Gastroesophageal sphincter (tissue), 4 donors: ENCODE measurements around the gene EPHX1. TPM values are rescaled to one million over a fixed set of nuclear protein-coding genes. Genes with fewer than 3 reads are reported as not detected.

Experiments
- ATAC-seq: fragments of 150-250 bp; one replicate; pipeline ENCODE4 v1.9.1; 2016; ENCODE audit warnings: mild to moderate bottlenecking, moderate library complexity
- H3K27ac ChIP-seq, 4 donors: fragments of 200-600 bp; sonication (generic) in 3 of 4; 1 replicate in 3 of 4; 2 replicates in 1 of 4; pipeline ENCODE4 v1.5.1; 2016 to 2019
- H3K27me3 ChIP-seq: fragments of 200-600 bp; sonication (generic); one replicate; pipeline ENCODE4 v1.5.1; 2019
- H3K36me3 ChIP-seq, 2 donors: fragments of 200-600 bp; sonication (generic); one replicate each; pipeline ENCODE4 v1.5.1; 2019; ENCODE audit warnings: control low read depth in 1 of 2
- H3K4me1 ChIP-seq, 3 donors: fragments of 200-600 bp; sonication (generic); 1 replicate in 2 of 3; 2 replicates in 1 of 3; pipeline ENCODE4 v1.5.1; 2016 to 2019; ENCODE audit warnings: control low read depth in 2 of 3
- H3K4me3 ChIP-seq, 2 donors: fragments of 200-600 bp; sonication (generic); one replicate each; pipeline ENCODE4 v1.5.1; 2019; ENCODE audit warnings: mild to moderate bottlenecking in 1 of 2, moderate library complexity in 1 of 2
- H3K9me3 ChIP-seq, 3 donors: fragments of 200-600 bp; sonication (generic); one replicate each; pipeline ENCODE4 v1.5.1; 2017 to 2019; ENCODE audit warnings: control low read depth in 2 of 3
- EP300 ChIP-seq: sonication (generic); formaldehyde crosslinking; IDR thresholded peaks from one replicate; pipeline ENCODE4 v1.6.1; 2017; ENCODE audit warnings: antibody characterized with exemption, mild to moderate bottlenecking
- POLR2A ChIP-seq, 2 donors: fragments of 450-650 bp; IDR thresholded peaks; one replicate each; pipeline ENCODE4 v1.6.1; 2017; ENCODE audit warnings: antibody characterized with exemption in 2 of 2, mild to moderate bottlenecking in 2 of 2, moderate library complexity in 1 of 2
- POLR2AphosphoS5 ChIP-seq: sonication (generic); formaldehyde crosslinking; IDR thresholded peaks from one replicate; pipeline ENCODE4 v1.6.1; 2017; ENCODE audit warnings: antibody characterized with exemption
- WGBS, 2 donors: methylation state at CpG; one replicate each; pipeline ENCODE4 v1.1.5; 2018; ENCODE audit warnings: low coverage in 1 of 2; 5-methylcytosine and 5-hydroxymethylcytosine counted together
- total RNA-seq, 4 donors: library from RNA; depleted of rRNA; stranded (reverse); fragments of >200 nt; gene quantifications; one replicate each; pipeline ENCODE4 v1.1.0, GENCODE V29; 2016
- TF ChIP-seq, protein P1 (sequence below), 4 experiments: fragments of 200-600 bp in 2 of 4; fragments of 450-650 bp in 2 of 4; sonication (generic) in 1 of 4; IDR thresholded peaks; one replicate each; pipeline ENCODE4 v1.5.1; 2017 to 2019; ENCODE audit warnings: antibody characterized with exemption in 4 of 4, mild to moderate bottlenecking in 2 of 4, moderate library complexity in 2 of 4

EPHX1 gene
- total RNA-seq, 4 donors from 2014 or later, result 74.0 to 133 (median 101) TPM

DNA sequence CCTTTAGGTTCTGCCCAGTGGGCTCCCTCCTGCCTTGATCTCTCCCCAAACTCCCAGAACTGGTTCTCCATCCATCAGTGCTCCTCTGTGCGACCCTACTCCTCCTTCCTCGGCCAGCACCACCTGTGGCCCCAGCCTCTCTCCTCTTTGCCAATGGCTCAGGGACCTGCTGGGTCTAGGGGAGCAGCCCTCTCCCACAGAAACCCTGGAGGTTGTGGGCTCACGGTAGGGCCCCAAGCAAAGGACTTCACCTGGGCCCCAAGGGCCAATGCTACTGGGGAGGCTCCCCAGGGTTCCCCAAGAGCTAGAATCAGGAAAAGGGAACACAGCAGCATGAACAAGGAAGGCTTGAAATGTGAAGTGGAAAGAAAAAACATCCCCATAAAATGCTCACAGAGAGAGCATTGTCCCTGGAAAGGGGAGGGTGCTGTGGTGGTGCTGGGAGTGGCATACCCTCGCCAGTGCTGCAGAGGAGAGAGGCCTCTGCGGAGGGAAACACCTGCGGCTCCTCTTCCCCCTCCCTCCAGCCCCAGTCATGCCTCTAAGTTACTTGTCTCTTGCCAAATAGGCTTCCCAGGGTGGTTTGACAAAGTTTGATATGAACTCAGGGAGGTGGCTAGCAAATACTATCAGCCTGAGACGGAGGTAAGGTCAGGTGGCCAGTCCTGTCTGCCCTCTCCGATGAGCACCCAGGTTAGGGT is 69.7 kb downstream of the EPHX1 start:
- no peaks in the 10 kb centered on the region for H3K9me3 ChIP-seq
- peaks cover 0 to 58% (median 28%) of the 10 kb centered on the region in 3 donors for H3K4me1 ChIP-seq
- H3K36me3 ChIP-seq, result peaks cover 0 to 25% of the 10 kb centered on the region in 2 donors
- 50 to 74% methylated on average over 1 to 3 of the region's 8 CpGs for WGBS, 2 donors
- H3K27ac ChIP-seq, result peak overlapping the region in 3 of 4 donors; percentile 45 to 87 (median 83)
- ATAC-seq, result no peak
- no peaks in the 10 kb centered on the region for H3K27me3 ChIP-seq
- TF ChIP-seq, protein P1, sequence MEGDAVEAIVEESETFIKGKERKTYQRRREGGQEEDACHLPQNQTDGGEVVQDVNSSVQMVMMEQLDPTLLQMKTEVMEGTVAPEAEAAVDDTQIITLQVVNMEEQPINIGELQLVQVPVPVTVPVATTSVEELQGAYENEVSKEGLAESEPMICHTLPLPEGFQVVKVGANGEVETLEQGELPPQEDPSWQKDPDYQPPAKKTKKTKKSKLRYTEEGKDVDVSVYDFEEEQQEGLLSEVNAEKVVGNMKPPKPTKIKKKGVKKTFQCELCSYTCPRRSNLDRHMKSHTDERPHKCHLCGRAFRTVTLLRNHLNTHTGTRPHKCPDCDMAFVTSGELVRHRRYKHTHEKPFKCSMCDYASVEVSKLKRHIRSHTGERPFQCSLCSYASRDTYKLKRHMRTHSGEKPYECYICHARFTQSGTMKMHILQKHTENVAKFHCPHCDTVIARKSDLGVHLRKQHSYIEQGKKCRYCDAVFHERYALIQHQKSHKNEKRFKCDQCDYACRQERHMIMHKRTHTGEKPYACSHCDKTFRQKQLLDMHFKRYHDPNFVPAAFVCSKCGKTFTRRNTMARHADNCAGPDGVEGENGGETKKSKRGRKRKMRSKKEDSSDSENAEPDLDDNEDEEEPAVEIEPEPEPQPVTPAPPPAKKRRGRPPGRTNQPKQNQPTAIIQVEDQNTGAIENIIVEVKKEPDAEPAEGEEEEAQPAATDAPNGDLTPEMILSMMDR (IDR thresholded peaks at IDR 0.05), result no peak
- TF ChIP-seq EP300, result no peak
- TF ChIP-seq POLR2AphosphoS5, result no peak
- no peak for TF ChIP-seq POLR2A (IDR thresholded peaks at IDR 0.05)
- H3K4me3 ChIP-seq, result no peak overlapping the region

- WGBS, 2 donors, result no CpG with 5 or more reads among the region's 2 CpGs
- no peaks in the 10 kb centered on the region for H3K9me3 ChIP-seq
- peak overlapping the region in 1 of 2 donors; percentile 95 for H3K4me3 ChIP-seq
- no peak for TF ChIP-seq EP300
- TF ChIP-seq POLR2A (IDR thresholded peaks at IDR 0.05), result no peak
- TF ChIP-seq, protein P1 (IDR thresholded peaks at IDR 0.05), result no peak
- TF ChIP-seq POLR2AphosphoS5, result no peak
- H3K4me1 ChIP-seq, result peaks cover 0 to 58% (median 28%) of the 10 kb centered on the region in 3 donors
- ATAC-seq, result no peak
- no peaks in the 10 kb centered on the region for H3K27me3 ChIP-seq
- peaks cover 0 to 20% of the 10 kb centered on the region in 2 donors for H3K36me3 ChIP-seq
- peak overlapping the region in 3 of 4 donors; percentile 45 to 87 (median 83) for H3K27ac ChIP-seq
These were observed 70.3 kb downstream of the EPHX1 start for GRCh38 chr1:225880222-225880588.

GRCh38 chr1:225880636-225881035 is 70.7 kb downstream of the EPHX1 start:
- no peaks in the 10 kb centered on the region for H3K9me3 ChIP-seq
- ATAC-seq, result no peak
- 57 to 59% methylated on average over 4 to 5 of the region's 5 CpGs for WGBS, 2 donors
- peaks cover 0 to 15% of the 10 kb centered on the region in 2 donors for H3K36me3 ChIP-seq
- no peak for TF ChIP-seq EP300
- peak overlapping the region in 3 of 4 donors; percentile 77 to 87 (median 83) for H3K27ac ChIP-seq
- no peaks in the 10 kb centered on the region for H3K27me3 ChIP-seq
- peak overlapping the region in 1 of 2 donors; percentile 95 for H3K4me3 ChIP-seq
- H3K4me1 ChIP-seq, result peaks cover 0 to 58% (median 28%) of the 10 kb centered on the region in 3 donors

DNA sequence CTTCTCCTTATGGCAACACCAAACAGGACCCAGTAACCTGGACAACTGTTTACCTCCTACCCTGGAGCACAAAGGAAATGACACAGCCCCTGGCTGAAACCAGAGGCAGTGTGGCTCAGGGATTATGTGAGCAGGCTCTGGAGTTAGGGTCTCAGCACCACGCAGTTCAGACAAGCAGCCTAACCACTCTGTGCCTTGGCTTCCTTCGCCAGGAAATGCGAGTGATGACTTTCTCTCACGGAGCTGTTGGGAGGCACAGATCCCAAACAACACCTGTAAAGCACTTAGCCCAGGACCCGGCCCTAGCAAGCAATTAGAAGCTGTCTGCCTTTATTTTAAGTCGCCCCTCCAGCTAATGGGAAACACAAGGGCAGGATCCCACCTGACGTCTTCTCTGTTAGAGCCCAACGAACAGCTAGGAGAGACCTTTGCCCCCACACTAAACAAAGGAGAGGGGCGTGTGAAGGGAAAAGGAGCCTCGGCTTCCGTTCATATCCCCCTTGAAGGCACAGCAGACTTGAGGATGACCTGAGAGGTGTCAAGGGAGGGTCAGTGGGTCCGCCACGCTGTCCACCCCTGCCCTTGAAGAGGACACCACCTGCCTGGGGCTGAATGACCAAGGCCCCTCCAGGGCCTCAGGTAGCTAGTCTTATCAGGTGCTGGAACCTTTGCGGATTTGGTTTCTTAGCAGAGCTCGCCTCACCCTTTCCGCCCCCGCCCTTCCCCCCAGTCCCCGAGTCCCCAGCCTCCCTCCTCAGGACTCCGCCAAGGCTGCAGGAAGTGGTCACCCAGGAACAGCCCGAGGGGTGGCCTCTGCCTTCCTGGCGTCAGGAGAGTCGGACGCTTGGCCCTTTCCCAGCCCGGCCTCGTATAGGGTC is 71.4 kb downstream of the EPHX1 start:
- Histone ChIP-seq H3K27ac (peak overlapping the region; percentile 69 to 87 (median 80)), H3K27me3 (no peaks in the 10 kb centered on the region), H3K36me3 (peaks cover 0 to 10% of the 10 kb centered on the region in 2 donors), H3K9me3 (no peaks in the 10 kb centered on the region), H3K4me3 (peak overlapping the region; percentile 90 to 95), H3K4me1 (peaks cover 0 to 58% (median 28%) of the 10 kb centered on the region in 3 donors)
- TF ChIP-seq POLR2A (IDR thresholded peaks at IDR 0.05), result no peak
- TF ChIP-seq, protein P1 (IDR thresholded peaks at IDR 0.05), result no peak
- ATAC-seq, result peak; percentile 35
- WGBS, 2 donors, result 6% methylated on average over 8 of the region's 25 CpGs

DNA sequence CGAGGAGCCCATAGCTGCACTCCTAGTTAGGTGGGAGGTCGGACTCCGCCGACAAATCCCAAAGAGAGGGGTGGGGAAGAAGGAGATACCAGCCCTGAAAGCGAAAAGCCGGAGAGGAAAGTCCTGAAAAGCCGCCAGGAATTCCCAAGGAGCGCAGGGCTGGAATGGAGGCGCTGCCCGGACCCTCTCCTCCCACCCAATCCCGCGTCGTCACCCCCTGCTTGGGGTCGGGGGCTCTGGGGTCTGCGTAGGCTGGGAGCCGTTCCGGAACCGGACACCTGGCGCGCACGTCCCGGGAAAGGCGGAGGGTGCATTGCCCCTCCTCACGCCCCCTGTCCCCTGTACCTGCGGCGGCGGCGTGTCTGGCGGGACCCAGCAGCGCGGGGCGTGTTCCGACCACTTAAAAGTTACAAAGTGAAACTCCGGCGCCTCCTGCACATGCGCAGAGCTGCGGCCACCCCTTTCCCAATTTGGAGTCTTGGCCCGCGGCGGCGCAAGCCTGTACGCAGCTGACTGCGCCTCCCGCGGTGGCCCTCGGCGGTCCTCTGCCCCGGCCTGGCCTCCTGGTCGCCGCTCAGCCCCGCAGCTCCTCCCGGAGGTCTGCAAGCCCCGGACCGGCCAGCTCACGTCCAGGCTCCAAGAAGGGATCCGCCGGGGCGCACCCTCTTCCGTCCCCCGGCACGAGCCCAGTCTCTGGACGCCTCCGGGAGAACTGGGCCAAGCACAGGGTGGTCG is 72.2 kb downstream of the EPHX1 start, which contains the start of gene TMEM63A:
TMEM63A (minus strand) TSS at position 422 of the 735 bp plus-strand sequence. CDS start 4,800 bp downstream, outside the sequence.
- H3K36me3 ChIP-seq, result peaks cover 0 to 2% of the 10 kb centered on the region in 2 donors
- H3K9me3 ChIP-seq, result no peaks in the 10 kb centered on the region
- TF ChIP-seq, protein P1 (IDR thresholded peaks at IDR 0.05), result peak in 3 of 4 experiments; percentile 66 to 69 (median 66)
- TF ChIP-seq EP300 (no peak), POLR2AphosphoS5 (peak; percentile 76), POLR2A (IDR thresholded peaks at IDR 0.05) (peak in 1 of 2 donors; percentile 64)
- no CpG with 5 or more reads among the region's 64 CpGs for WGBS, 2 donors
- H3K27me3 ChIP-seq, result no peaks in the 10 kb centered on the region
- H3K4me3 ChIP-seq, result peak within 1 kb of the TSS; percentile 90 to 95
- H3K27ac ChIP-seq, result peak within 1 kb of the TSS; percentile 69 to 87 (median 80)
- peaks cover 0 to 55% (median 28%) of the 10 kb centered on the region in 3 donors for H3K4me1 ChIP-seq
- ATAC-seq, result peak; percentile 91
